ENCODE measurements around the gene PPP2R5B. TPM values are rescaled to one million over a fixed set of nuclear protein-coding genes. Genes with fewer than 3 reads are reported as not detected.

The PPP2R5B gene
- total and polyA plus RNA-seq, 3 experiments from 2014 or later: 7.8 to 11.7 (median 11.2) TPM

DNA sequence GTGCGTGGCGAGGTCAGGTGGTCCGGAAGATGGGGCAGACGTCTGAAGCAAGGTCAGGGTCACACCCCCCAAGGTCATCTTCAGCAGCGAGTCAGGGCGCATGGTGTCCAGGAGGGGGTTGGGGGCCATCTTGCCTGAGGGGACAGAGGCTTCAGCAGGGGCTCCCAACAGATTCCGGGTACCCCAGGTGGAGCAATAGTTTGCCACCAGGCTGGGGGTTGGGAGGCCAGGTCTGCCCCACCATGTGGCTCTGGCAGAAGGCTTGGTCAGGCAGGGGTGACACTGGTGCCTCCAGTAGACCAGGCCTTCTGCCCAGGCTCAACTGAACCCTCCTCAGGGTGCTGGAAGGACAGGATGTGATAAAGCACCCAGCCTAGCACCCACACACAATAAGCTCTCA is 13.3 kb upstream of the PPP2R5B start:
- ChIA-PET CTCF (interaction anchor here (1.5 kb wide), 2 partner anchors 13 to 17 kb away, joined by 3 to 5 read pairs; partner anchors contain the start of gene PPP2R5B), POLR2A (no interaction called here)
- Mint-ChIP-seq H3K4me3 (no peak overlapping the region), H3K9me3 (no peaks in the 10 kb centered on the region), H3K27me3 (no peaks in the 10 kb centered on the region), H3K36me3 (peaks cover 0 to 80% (median 5%) of the 10 kb centered on the region in 3 donors), H3K4me1 (peaks cover 9 to 19% (median 12%) of the 10 kb centered on the region in 3 donors), H3K27ac (peak overlapping the region in 1 of 8 donors; percentile 23)
- Histone ChIP-seq H3K4me3 (ENCODE audit: low read length) (no peak overlapping the region), H3K27ac (ENCODE audit: low read depth, low read length) (no peak overlapping the region), H3K9me3 (ENCODE audit: low read length) (no peaks in the 10 kb centered on the region), H3K36me3 (ENCODE audit: insufficient read depth, low read length) (peaks cover 21% of the 10 kb centered on the region), H3K4me1 (ENCODE audit: insufficient read depth, low read length) (peaks cover 13% of the 10 kb centered on the region), H3K27me3 (ENCODE audit: insufficient read depth, low read length, poor library complexity, severe bottlenecking) (no peaks in the 10 kb centered on the region)
- no peak for DNase-seq

GRCh38 chr11:64911689-64912088 is 12.8 kb upstream of the PPP2R5B start:
- Histone ChIP-seq H3K9me3 (ENCODE audit: low read length) (no peaks in the 10 kb centered on the region), H3K27ac (ENCODE audit: low read depth, low read length) (no peak overlapping the region), H3K4me3 (ENCODE audit: low read length) (no peak overlapping the region), H3K4me1 (ENCODE audit: insufficient read depth, low read length) (peaks cover 15% of the 10 kb centered on the region), H3K36me3 (ENCODE audit: insufficient read depth, low read length) (peaks cover 21% of the 10 kb centered on the region), H3K27me3 (ENCODE audit: insufficient read depth, low read length, poor library complexity, severe bottlenecking) (no peaks in the 10 kb centered on the region)
- no peaks in the 10 kb centered on the region for H3K9me3 Mint-ChIP-seq
- POLR2A ChIA-PET: interaction anchor here (0.9 kb wide), 1 partner anchor 30 kb away, joined by 4 read pairs; no protein-coding TSS in a partner anchor
- no peak overlapping the region for H3K4me3 Mint-ChIP-seq
- CTCF ChIA-PET: interaction anchor here (0.9 to 1.5 kb wide), 3 partner anchors 13 to 63 kb away, joined by 3 to 5 read pairs (median 3); partner anchors contain the start of gene PPP2R5B
- H3K4me1 Mint-ChIP-seq: peaks cover 14 to 24% (median 17%) of the 10 kb centered on the region in 3 donors
- peak overlapping the region in 2 of 8 donors; percentile 23 to 79 for H3K27ac Mint-ChIP-seq
- DNase-seq: no peak
- H3K27me3 Mint-ChIP-seq: no peaks in the 10 kb centered on the region
- H3K36me3 Mint-ChIP-seq: peaks cover 0 to 83% (median 5%) of the 10 kb centered on the region in 3 donors

DNA sequence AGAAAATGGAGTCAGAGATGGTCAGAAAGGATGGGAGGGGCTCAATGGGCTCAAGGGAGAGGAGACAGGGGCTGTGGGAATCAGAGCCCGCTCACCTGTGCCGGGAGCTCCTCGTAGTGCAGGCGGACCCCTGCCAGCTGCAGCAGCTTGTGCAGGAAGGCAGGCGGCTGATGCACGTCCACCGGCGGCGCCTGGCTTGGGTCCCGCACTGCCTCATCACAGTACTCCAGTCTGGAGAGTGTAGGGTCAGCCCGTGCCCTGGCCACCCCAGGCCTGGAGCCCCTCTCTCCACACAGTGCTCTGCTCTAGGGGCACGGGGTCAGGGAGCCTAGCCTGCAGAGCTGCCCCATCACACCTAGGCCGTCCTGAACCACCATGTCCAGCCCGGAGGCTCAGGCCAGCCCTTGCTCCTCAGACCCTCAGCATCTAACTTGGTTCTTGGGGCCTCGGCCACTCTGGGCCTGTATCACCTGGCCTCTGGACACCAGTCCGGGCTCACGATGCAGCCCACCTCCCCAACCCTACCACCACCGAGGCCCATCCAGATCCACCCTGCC is 11.2 kb upstream of the PPP2R5B start:
- H3K4me3 Mint-ChIP-seq: peak overlapping the region in 2 of 7 donors; percentile 27 to 54
- Histone ChIP-seq H3K4me1 (ENCODE audit: insufficient read depth, low read length) (peaks cover 24% of the 10 kb centered on the region), H3K4me3 (ENCODE audit: low read length) (no peak overlapping the region), H3K36me3 (ENCODE audit: insufficient read depth, low read length) (peaks cover 21% of the 10 kb centered on the region), H3K27me3 (ENCODE audit: insufficient read depth, low read length, poor library complexity, severe bottlenecking) (no peaks in the 10 kb centered on the region), H3K9me3 (ENCODE audit: low read length) (no peaks in the 10 kb centered on the region), H3K27ac (ENCODE audit: low read depth, low read length) (no peak overlapping the region)
- peaks cover 24 to 39% (median 24%) of the 10 kb centered on the region in 3 donors for H3K4me1 Mint-ChIP-seq
- H3K9me3 Mint-ChIP-seq: no peaks in the 10 kb centered on the region
- ChIA-PET POLR2A (interaction anchor here (1.2 kb wide), 1 partner anchor 12 kb away, joined by 3 read pairs; the partner anchor contains the start of gene PPP2R5B), CTCF (no interaction called here)
- peaks cover 0 to 72% (median 0%) of the 10 kb centered on the region in 3 donors for H3K36me3 Mint-ChIP-seq
- no peak overlapping the region for H3K27ac Mint-ChIP-seq
- no peaks in the 10 kb centered on the region for H3K27me3 Mint-ChIP-seq
- no peak for DNase-seq

- Mint-ChIP-seq H3K4me3 (peak overlapping the region in 1 of 7 donors; percentile 84), H3K27ac (peak overlapping the region in 4 of 8 donors; percentile 12 to 82 (median 74)), H3K27me3 (no peaks in the 10 kb centered on the region), H3K4me1 (peaks cover 24 to 39% (median 24%) of the 10 kb centered on the region in 3 donors), H3K36me3 (peaks cover 0 to 64% (median 0%) of the 10 kb centered on the region in 3 donors), H3K9me3 (no peaks in the 10 kb centered on the region)
- no peak for DNase-seq
- Histone ChIP-seq H3K27ac (ENCODE audit: low read depth, low read length) (no peak overlapping the region), H3K9me3 (ENCODE audit: low read length) (no peaks in the 10 kb centered on the region), H3K4me1 (ENCODE audit: insufficient read depth, low read length) (peaks cover 24% of the 10 kb centered on the region), H3K36me3 (ENCODE audit: insufficient read depth, low read length) (peaks cover 21% of the 10 kb centered on the region), H3K27me3 (ENCODE audit: insufficient read depth, low read length, poor library complexity, severe bottlenecking) (no peaks in the 10 kb centered on the region), H3K4me3 (ENCODE audit: low read length) (no peak overlapping the region)
- ChIA-PET POLR2A (interaction anchor here (1.2 kb wide), 1 partner anchor 11 kb away, joined by 3 read pairs; the partner anchor contains the start of gene PPP2R5B), CTCF (interaction anchor here (1.4 kb wide), 1 partner anchor 20 kb away, joined by 5 read pairs; no protein-coding TSS in a partner anchor)
Measured at GRCh38 chr11:64914123-64914522, 10.4 kb upstream of the PPP2R5B start.

GRCh38 chr11:64915376-64915887 is 9.1 kb upstream of the PPP2R5B start:
- no peaks in the 10 kb centered on the region for H3K27me3 ChIP-seq (ENCODE audit: insufficient read depth, low read length, poor library complexity, severe bottlenecking)
- peak overlapping the region; percentile 96 for H3K27ac ChIP-seq (ENCODE audit: low read depth, low read length)
- peak overlapping the region; percentile 94 for H3K4me3 ChIP-seq (ENCODE audit: low read length)
- H3K9me3 Mint-ChIP-seq: no peaks in the 10 kb centered on the region
- H3K27me3 Mint-ChIP-seq: no peaks in the 10 kb centered on the region
- H3K36me3 Mint-ChIP-seq: peaks cover 0 to 52% (median 0%) of the 10 kb centered on the region in 3 donors
- ChIA-PET CTCF (interaction anchor here (1.3 to 1.5 kb wide), 3 partner anchors 21 to 46 kb away, joined by 4 to 5 read pairs (median 4); no protein-coding TSS in a partner anchor), POLR2A (interaction anchor here (0.5 to 1.6 kb wide), 5 partner anchors 9 to 206 kb away, joined by 3 to 8 read pairs (median 3); partner anchors contain the start of genes ARL2, PPP2R5B and SF1)
- peaks cover 24 to 39% (median 24%) of the 10 kb centered on the region in 3 donors for H3K4me1 Mint-ChIP-seq
- no peak for DNase-seq
- H3K27ac Mint-ChIP-seq: peak overlapping the region in 6 of 8 donors; percentile 76 to 99 (median 98)
- peaks cover 21% of the 10 kb centered on the region for H3K36me3 ChIP-seq (ENCODE audit: insufficient read depth, low read length)
- no peaks in the 10 kb centered on the region for H3K9me3 ChIP-seq (ENCODE audit: low read length)
- peaks cover 24% of the 10 kb centered on the region for H3K4me1 ChIP-seq (ENCODE audit: insufficient read depth, low read length)
- H3K4me3 Mint-ChIP-seq: peak overlapping the region; percentile 84 to 97 (median 95)

DNA sequence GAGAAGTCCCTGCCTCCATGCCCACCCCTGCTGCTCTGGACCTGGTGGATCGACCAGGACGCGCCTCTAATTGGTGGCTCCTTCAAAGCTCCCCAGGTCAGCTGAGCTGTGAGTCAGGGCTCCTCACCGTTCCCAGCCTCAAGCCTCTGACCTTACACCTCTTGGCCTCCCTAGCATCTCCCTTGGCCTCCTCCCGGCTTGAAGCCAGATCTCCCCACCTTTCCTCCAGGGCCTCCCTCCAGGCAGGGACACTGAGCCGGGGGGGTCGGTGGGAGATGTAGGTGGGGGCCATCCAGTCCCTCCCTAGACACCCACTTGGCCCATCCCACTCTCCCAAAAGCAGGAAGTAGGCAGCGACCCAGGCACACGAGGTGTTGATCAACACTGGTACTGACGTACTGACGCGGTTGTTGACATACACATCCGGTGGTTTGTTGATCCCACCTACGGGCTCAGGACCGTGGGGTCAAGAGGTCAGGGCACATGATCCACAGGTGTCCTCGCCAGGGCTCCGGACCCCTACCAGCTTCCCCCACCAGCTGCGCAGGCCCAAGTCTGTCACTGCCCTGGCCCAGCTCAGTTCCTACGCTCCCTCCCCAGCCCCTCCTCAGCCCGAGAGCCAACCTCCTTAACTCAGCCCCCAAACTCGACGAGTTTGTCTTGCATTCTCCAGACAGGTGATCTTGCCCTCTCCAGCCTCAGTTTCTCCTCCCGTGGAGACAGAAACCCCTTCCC is 8.3 kb upstream of the PPP2R5B start:
- no peaks in the 10 kb centered on the region for H3K27me3 ChIP-seq (ENCODE audit: insufficient read depth, low read length, poor library complexity, severe bottlenecking)
- Mint-ChIP-seq H3K4me1 (peaks cover 24 to 39% (median 24%) of the 10 kb centered on the region in 3 donors), H3K36me3 (peaks cover 0 to 45% (median 0%) of the 10 kb centered on the region in 3 donors), H3K4me3 (peak overlapping the region; percentile 81 to 97 (median 95)), H3K27ac (peak overlapping the region; percentile 76 to 99 (median 97)), H3K27me3 (no peaks in the 10 kb centered on the region), H3K9me3 (no peaks in the 10 kb centered on the region)
- H3K27ac ChIP-seq (ENCODE audit: low read depth, low read length): peak overlapping the region; percentile 96
- POLR2A ChIA-PET: interaction anchor here (0.9 to 1.6 kb wide), 3 partner anchors 8 to 137 kb away, joined by 3 to 8 read pairs (median 3); partner anchors contain the start of genes ARL2, PPP2R5B and SF1
- peak; percentile 30 to 70 (median 55) for DNase-seq
- H3K9me3 ChIP-seq (ENCODE audit: low read length): no peaks in the 10 kb centered on the region
- H3K4me1 ChIP-seq (ENCODE audit: insufficient read depth, low read length): peaks cover 24% of the 10 kb centered on the region
- CTCF ChIA-PET: interaction anchor here (1.3 to 1.5 kb wide), 2 partner anchors 28 to 47 kb away, joined by 4 read pairs; no protein-coding TSS in a partner anchor
- peaks cover 16% of the 10 kb centered on the region for H3K36me3 ChIP-seq (ENCODE audit: insufficient read depth, low read length)
- peak overlapping the region; percentile 94 for H3K4me3 ChIP-seq (ENCODE audit: low read length)

DNA sequence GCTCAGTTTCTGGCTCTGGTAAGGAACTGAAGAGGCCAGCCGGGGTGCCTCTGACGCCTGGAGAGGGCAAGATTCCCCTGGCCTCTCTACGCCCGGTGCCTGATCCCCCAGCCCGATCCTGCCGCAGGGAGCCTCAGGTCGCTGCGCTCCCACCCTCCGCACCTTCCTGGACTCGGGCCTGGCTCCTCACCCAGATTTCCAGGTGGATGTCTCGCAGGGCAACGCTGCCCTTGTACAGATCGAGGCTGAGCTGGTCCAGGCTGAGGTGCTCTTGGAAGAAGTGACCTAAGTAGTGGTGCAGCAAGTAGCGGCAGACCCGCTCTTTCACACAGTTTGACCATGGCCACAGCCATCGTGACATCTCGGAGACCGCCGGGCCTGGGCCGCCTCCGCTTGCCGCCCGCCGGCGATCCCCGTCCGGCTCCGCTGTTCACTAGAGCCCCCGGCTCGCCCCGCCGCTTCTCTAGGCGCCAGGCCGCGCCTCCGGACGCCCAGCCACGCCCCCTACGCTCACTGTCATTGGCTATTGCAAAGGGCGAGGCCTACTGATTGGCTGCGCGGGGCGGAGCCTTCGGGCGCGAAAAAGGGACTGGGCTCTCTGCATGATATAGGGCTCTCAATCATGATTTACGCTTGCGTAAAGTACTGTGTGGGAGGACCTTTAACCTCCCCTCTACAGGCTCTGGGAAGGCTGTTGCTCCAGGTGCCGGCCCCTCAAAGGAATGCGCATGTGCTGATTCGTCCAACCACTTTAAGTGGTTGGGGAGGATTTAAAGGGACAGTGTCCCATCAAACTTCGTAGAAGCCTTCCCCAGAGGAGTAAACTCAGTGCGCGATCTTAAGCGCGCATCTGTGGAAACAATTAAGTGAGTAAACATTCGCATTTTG is 7.5 kb upstream of the PPP2R5B start, which contains the start of gene ATG2A:
Gene ATG2A, minus strand, starts transcription at position 435 of the 888 bp plus-strand sequence. Its CDS starts 74 bp downstream, at position 361.
- ChIA-PET POLR2A (no interaction called here), CTCF (interaction anchor here (1.1 to 1.5 kb wide), 4 partner anchors 29 to 69 kb away, joined by 3 to 4 read pairs (median 4); no protein-coding TSS in a partner anchor)
- Histone ChIP-seq H3K27ac (ENCODE audit: low read depth, low read length) (peak within 1 kb of the TSS; percentile 96), H3K4me1 (ENCODE audit: insufficient read depth, low read length) (peaks cover 24% of the 10 kb centered on the region), H3K9me3 (ENCODE audit: low read length) (no peaks in the 10 kb centered on the region), H3K36me3 (ENCODE audit: insufficient read depth, low read length) (peaks cover 8% of the 10 kb centered on the region), H3K27me3 (ENCODE audit: insufficient read depth, low read length, poor library complexity, severe bottlenecking) (no peaks in the 10 kb centered on the region), H3K4me3 (ENCODE audit: low read length) (peak within 1 kb of the TSS; percentile 94)
- Mint-ChIP-seq H3K27me3 (no peaks in the 10 kb centered on the region), H3K27ac (peak within 1 kb of the TSS; percentile 76 to 99 (median 97)), H3K4me3 (peak within 1 kb of the TSS; percentile 81 to 97 (median 95)), H3K36me3 (peaks cover 0 to 37% (median 0%) of the 10 kb centered on the region in 3 donors), H3K4me1 (peaks cover 24 to 39% (median 24%) of the 10 kb centered on the region in 3 donors), H3K9me3 (no peaks in the 10 kb centered on the region)
- peak; percentile 97 to 99 (median 98) for DNase-seq
